Measurements from ENCODE around the gene GCC2. TPM values are rescaled to one million over a fixed set of nuclear protein-coding genes. Genes with fewer than 3 reads are reported as not detected.

The GCC2 gene
- total and polyA plus RNA-seq, 2 of the 8 experiments (the other 6 are each of a cell fraction or from before 2014, with no cell fraction given) = 4.6 to 54.9 TPM

DNA sequence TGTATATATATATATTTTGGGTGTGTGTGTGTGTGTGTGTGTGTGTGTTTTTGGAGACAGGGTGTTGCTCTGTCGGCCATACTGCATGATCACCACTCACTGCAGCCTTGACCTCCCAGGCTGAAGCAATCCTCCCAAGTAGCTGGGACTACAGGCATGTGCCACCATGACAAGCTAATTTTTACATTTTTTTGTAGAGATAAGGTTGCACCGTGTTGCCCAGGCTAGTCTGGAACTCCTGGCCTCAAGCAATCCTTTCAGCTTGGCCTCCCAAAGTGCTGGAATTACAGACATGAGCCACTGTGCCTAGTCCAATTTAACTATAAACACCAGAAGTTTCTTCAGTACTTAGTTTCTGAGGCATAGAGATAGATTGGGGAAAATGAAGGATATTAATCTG lies 103.6 kb downstream of the GCC2 start:
- DNase-seq (ENCODE audit: low read depth in 1 of 2, low spot score in 2 of 2) (no peak), FAIRE-seq (no peak)
- no peaks in the 10 kb centered on the region for H3K23me2 ChIP-seq (ENCODE audit: low read depth, low read length)
- no peak overlapping the region for H3K4ac ChIP-seq (replicated peaks; ENCODE audit: insufficient read length, low read depth, low read length)
- ChIA-PET POLR2A (ENCODE audit: partially characterized antibody) (interaction anchor here (0.9 kb wide), 1 partner anchor 17 kb away, joined by 3 read pairs; no protein-coding TSS in a partner anchor), CTCF (ENCODE audit: partially characterized antibody) (no interaction called here)
- no peak overlapping the region for H3K4me3 ChIP-seq (ENCODE audit: extremely low read depth in 1 of 4, insufficient read depth in 2 of 4, low read depth in 3 of 4, low read length in 4 of 4)
- H2BK20ac ChIP-seq (ENCODE audit: low read length) = no peak overlapping the region
- no peak overlapping the region for H3K18ac ChIP-seq (ENCODE audit: extremely low read depth, low read length)
- TF ChIP-seq, protein P1, sequence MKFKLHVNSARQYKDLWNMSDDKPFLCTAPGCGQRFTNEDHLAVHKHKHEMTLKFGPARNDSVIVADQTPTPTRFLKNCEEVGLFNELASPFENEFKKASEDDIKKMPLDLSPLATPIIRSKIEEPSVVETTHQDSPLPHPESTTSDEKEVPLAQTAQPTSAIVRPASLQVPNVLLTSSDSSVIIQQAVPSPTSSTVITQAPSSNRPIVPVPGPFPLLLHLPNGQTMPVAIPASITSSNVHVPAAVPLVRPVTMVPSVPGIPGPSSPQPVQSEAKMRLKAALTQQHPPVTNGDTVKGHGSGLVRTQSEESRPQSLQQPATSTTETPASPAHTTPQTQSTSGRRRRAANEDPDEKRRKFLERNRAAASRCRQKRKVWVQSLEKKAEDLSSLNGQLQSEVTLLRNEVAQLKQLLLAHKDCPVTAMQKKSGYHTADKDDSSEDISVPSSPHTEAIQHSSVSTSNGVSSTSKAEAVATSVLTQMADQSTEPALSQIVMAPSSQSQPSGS (IDR thresholded peaks at IDR 0.05; ENCODE audit: low read length) = no peak
- TF ChIP-seq, protein P2, sequence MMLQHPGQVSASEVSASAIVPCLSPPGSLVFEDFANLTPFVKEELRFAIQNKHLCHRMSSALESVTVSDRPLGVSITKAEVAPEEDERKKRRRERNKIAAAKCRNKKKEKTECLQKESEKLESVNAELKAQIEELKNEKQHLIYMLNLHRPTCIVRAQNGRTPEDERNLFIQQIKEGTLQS (IDR thresholded peaks at IDR 0.05; ENCODE audit: insufficient read depth, low read depth, low read length) = no peak
- TF ChIP-seq ASH2L (IDR thresholded peaks at IDR 0.05; ENCODE audit: low read length) = no peak
- no peak overlapping the region for H3K14ac ChIP-seq (ENCODE audit: insufficient read length)
- H4K91ac ChIP-seq (replicated peaks; ENCODE audit: insufficient read length, low read length) = no peak overlapping the region
- H2AK5ac ChIP-seq (ENCODE audit: low read depth, low read length) = no peak overlapping the region
- no peaks in the 10 kb centered on the region for H3K4me1 ChIP-seq (replicated peaks in 1 of 4; ENCODE audit: control insufficient read depth in 3 of 4, insufficient read depth in 4 of 4, low read length in 3 of 4)
- H3K4me2 ChIP-seq (ENCODE audit: insufficient read depth in 1 of 2, low read depth in 2 of 2, low read length in 2 of 2) = no peak overlapping the region
- H4K20me1 ChIP-seq (replicated peaks in 1 of 2; ENCODE audit: control insufficient read depth in 1 of 2, insufficient read depth in 2 of 2, low read length in 2 of 2) = no peaks in the 10 kb centered on the region
- no peak overlapping the region for H2BK15ac ChIP-seq (ENCODE audit: low read length)
- H4K5ac ChIP-seq (ENCODE audit: insufficient read length, low read depth, low read length) = no peak overlapping the region
- H2AFZ ChIP-seq (ENCODE audit: low read length) = no peak overlapping the region
- H3K9me3 ChIP-seq (ENCODE audit: insufficient read depth in 2 of 2, low read depth in 1 of 2, low read length in 1 of 2) = no peaks in the 10 kb centered on the region
- no peak overlapping the region for H3K23ac ChIP-seq (ENCODE audit: insufficient read length)
- no peak overlapping the region for H3K9ac ChIP-seq (replicated peaks in 1 of 4; ENCODE audit: extremely low read depth in 1 of 4, low read depth in 3 of 4, low read length in 3 of 4)
- H3K79me2 ChIP-seq (ENCODE audit: control insufficient read depth in 1 of 2, insufficient read depth in 2 of 2, low read length in 2 of 2) = peaks cover 0 to 37% of the 10 kb centered on the region in 2 experiments; a peak in 3 of 4 replicates
- no peaks in the 10 kb centered on the region for H3K27me3 ChIP-seq (replicated peaks in 1 of 4; ENCODE audit: control insufficient read depth in 3 of 4, extremely low read depth in 1 of 4, insufficient read depth in 3 of 4, low read length in 3 of 4)
- no peaks in the 10 kb centered on the region; the same call in none of the 2 replicates for H3K79me1 ChIP-seq (ENCODE audit: low read depth, low read length)
- H4K8ac ChIP-seq (ENCODE audit: extremely low read depth, insufficient read depth, low read length) = no peak overlapping the region
- no peak overlapping the region for H2BK5ac ChIP-seq (ENCODE audit: low read depth, low read length)
- H3K56ac ChIP-seq (replicated peaks; ENCODE audit: insufficient read length, low read depth, low read length) = no peak overlapping the region
- H2BK120ac ChIP-seq (replicated peaks; ENCODE audit: low read depth, low read length) = no peak overlapping the region
- no peak overlapping the region for H3K27ac ChIP-seq (ENCODE audit: low read depth, low read length)
- H2BK12ac ChIP-seq (ENCODE audit: low read depth, low read length) = no peak overlapping the region
- no peaks in the 10 kb centered on the region for H3K36me3 ChIP-seq (ENCODE audit: control insufficient read depth in 2 of 4, insufficient read depth in 4 of 4, low read length in 3 of 4)
- WGBS, 2 experiments (ENCODE audit: extremely low coverage in 1 of 2, insufficient coverage in 1 of 2, insufficient read length in 1 of 2, insufficient replicate concordance in 2 of 2, low coverage in 1 of 2, low lambda C conversion rate in 2 of 2, missing lambda C conversion rate in 1 of 2) = 91% methylated on average over 2 of the region's 2 CpGs; no CpG with 5 or more reads in 1 of the 2 experiments
